RPMI8226 (cell line): ENCODE data around the gene ACTR10.
"Not testable (repeated sequence)": the region's sequence is repeated elsewhere in the genome, so short reads cannot be mapped to it uniquely, and the experiment has no call there.

Experiments
- DNase-seq: peaks from one replicate; pipeline ENCODE4 v3.0.0-alpha.2; 2015

ACTR10 gene

DNA sequence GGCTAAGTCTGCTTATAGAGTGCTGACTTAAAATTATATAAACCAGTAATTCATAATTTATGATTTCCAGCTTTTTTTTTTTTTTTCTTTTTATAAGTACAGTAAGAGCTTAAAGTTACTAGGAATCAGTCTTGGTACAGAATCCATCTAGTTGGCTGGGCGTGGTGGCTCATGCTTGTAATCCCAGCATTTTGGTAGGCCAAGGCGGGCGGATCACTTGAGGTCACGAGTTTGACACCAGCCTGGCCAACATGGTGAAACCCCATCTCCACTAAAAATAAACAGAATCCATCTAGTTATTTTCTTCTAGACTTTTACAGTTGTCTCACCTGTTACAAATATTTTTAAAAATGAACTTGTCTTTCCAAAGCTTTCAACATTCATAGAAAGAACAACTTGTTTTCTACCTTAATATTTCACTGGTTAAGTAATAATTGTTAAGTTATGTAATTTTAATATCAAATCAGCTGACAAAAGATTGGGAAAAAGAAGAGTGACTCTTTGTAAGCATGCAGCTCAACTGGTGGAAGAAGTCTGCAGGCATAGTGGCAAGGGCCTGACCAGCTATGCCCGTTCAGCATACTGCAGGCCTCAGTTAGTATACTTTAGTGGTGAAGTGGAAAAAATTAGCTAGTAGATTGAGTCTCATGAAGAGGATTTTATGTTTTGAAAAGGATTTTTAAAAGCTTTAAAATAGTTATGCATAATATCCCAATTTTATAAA lies 27.3 kb downstream of the ACTR10 start:
- DNase-seq, result no peak

DNA sequence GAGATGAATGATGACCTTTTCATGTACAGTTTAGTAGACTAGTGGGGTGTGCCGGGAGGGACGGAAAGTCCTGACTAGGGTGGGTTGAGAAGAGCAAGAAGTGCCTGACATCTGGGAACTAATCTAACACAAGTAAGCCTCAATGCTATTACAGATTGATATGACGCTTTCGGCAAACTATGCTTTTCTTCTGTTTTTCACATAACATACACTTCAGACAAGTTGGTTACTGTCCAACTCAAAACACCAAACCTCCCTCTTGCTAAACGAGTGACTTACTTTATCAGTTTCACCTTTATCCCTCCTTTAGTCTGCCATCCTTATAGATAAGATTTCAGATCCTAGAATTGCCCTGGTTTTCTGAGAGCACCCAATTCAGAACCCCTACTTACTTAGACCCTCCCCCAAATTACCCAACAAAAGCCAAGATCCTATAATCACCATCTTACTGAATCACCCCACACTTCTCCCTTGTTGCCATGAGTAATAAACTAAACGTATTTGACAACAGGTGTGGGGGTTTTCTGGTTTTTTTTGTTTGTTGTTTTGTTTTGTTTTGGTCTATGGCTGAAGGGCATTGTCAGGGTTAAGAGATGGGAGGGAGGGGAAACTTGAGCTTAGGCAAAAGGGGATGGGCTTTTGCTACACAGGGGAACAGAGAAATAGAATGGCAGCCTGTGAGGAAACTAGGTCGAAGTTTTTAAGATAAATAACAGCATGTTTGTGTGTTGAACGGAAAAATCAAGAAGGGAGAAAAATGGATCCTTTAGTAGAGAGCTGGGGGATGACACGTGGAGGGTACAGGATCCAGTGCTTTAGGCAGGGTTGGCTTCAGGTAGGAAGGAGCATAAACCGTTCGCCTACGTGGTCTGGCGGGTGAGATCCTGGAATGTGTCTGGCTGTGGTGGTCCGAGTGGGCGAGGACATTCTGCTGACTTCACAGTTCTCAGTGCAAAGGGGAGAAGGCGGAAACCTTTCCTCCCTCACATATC lies 38.6 kb downstream of the ACTR10 start:
- DNase-seq, result no peak

- DNase-seq, result peak; percentile 71
Measured at GRCh38 chr14:58239244-58240195, 39.6 kb downstream of the ACTR10 start.

- DNase-seq, result peak; percentile 50
Measured at GRCh38 chr14:58243790-58244555, 44.0 kb downstream of the ACTR10 start.

DNA sequence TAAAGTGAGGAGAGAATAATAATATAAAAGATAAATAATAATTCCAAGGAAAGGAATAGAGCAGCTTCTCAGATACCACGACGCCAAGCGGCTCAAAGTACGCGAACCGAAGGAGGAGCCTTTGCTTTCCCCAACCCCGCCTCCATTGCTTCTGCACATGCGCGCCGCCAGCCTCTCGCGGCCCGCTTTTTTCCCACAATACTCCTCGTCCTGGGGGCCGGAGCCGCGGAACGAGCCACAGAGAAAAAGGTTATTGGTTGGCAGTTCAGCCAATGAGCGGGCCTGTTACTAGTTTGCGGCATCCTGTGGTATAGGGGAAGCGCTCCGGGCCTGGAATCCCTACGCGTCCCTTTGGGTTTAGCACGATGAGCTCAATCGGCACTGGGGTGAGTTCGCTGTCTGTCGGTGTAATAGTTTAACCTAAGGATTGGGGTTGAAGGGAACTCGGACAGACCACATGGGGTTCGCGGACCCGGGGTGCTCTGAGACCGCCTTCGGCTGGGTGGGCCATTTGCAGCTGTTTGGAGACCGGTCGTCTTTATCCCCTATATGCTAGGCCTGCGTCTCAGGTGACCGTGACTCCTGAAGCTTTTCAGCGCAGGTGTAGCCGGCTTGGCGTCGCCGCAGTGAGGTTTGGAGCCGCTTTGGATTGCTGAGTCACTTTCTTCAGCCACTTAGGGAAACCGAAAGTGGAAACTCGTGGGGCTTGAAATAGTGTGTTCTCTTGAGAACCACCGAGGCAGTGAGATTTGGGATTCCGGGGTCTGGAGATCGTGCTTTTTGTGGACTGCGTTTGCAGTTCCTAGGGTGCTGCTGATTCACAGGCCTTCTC lies 44.8 kb downstream of the ACTR10 start, which contains the start of gene PSMA3:
Gene PSMA3 (plus strand): TSS at position 288 of the 832 bp plus-strand sequence. CDS start 78 bp downstream, at position 366.
- peak; percentile 96 for DNase-seq

GRCh38 chr14:58245562-58245961 lies 45.6 kb downstream of the ACTR10 start:
- no peak for DNase-seq

- no peak for DNase-seq
Measured at GRCh38 chr14:58249611-58250010, 49.7 kb downstream of the ACTR10 start.

- no peak for DNase-seq
Measured at GRCh38 chr14:58258156-58258555, 58.2 kb downstream of the ACTR10 start.

- DNase-seq, result not testable (repeated sequence)
Measured at GRCh38 chr14:58262005-58262404, 62.1 kb downstream of the ACTR10 start.

GRCh38 chr14:58265401-58265800 lies 65.5 kb downstream of the ACTR10 start:
- DNase-seq, result no peak

DNA sequence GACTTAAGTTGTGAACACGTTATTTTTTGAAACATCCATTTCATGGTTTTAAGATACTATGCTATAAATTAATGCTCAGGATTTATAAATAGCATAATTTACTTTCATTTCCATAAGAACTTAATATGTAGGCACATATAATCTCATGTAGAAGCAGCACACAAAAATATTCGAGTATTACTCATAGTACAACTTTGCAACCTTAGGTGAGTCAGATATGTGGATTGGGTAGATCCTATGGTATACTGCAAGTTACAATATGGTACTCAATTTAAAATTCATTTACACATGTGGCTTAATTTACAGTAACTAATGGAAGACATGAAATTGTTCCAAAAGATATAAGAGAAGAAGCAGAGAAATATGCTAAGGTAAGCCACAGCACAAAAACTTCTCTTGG lies 70.7 kb downstream of the ACTR10 start:
- DNase-seq, result no peak

DNA sequence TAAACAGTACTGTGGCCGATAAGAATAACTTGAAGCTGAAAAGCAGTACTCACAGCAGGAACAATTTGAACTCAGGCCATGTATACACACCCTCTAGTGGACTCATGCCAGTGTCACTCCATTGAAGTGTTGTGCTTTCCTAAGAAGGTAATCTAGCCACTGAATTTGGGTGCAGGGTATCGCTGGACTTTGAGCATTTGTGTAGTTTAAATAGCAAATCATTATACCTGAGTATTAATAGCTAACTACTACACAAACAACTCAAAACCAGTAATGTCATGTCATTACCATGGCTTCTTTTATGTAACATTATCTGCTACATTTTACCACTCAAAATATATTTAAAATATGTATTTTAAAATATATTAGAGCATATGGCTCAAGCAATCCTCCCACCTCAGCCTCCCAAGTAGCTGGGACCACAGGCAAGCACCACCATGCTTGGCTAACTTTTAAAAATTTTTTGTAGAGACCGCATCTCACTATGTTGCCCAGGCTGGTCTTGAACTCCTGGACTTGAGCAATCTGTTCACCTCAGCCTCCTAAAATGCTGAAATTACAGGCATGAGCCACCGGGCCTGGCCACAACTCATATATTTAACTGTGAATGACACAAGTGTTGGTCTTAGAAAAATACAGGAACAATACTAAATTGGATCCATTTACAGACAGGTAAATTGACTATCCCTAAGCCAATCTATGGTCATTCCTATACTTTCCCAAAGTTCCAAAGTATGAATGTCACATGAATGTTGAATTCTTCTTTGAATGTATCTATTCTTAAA lies 72.8 kb downstream of the ACTR10 start:
- peak; percentile 7 for DNase-seq

DNA sequence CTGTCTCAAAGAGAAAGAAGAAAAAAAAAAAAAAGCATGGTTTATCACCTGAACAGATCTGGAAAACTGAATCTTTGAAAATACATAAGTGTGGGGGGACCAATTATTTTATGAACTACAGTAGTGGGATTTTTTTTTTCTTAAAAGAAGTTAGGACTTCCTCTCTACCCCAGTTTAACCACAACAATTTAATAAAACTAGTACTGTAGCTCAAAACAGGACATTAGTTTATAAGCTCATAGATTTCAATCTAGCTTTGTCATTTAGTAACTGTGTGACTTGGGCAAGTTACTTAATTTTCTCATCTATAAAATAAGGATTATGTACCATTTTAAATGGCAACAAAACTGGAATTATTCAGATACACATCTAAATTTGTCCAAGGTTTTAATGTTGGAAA lies 74.9 kb downstream of the ACTR10 start:
- DNase-seq, result no peak

DNA sequence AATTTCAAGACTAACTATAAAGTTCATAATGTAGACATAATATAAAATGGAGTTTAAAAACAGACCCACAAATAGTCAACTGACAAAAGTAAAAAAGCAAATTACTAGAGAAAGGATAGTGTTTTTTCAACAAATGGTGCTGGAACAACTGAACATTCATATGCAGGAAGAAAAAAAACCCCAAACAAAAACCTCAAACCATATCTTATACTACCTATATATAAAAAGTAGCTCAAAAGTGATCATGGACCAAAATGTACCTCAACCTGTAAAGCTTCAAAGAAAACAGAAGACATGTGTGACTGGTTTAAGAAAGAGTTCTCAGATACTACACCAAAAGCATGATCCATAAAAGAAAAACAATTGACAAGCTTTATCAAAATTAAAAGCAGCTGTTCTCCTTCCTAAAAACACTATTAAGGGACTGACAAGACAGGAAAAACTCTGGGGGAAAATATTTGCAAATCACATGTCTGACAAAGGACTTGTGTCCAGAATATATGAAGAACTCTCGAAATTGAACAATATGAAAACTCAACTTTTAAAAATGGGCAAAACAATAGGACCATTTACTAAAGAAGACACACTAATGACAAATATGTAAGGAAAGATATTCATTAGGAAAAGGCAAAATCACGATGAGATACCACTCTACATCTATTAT lies 75.7 kb downstream of the ACTR10 start:
- DNase-seq, result no peak

- no peak for DNase-seq
Measured at GRCh38 chr14:58276208-58276607, 76.3 kb downstream of the ACTR10 start.

GRCh38 chr14:58278177-58278576 lies 78.2 kb downstream of the ACTR10 start:
- no peak for DNase-seq

DNA sequence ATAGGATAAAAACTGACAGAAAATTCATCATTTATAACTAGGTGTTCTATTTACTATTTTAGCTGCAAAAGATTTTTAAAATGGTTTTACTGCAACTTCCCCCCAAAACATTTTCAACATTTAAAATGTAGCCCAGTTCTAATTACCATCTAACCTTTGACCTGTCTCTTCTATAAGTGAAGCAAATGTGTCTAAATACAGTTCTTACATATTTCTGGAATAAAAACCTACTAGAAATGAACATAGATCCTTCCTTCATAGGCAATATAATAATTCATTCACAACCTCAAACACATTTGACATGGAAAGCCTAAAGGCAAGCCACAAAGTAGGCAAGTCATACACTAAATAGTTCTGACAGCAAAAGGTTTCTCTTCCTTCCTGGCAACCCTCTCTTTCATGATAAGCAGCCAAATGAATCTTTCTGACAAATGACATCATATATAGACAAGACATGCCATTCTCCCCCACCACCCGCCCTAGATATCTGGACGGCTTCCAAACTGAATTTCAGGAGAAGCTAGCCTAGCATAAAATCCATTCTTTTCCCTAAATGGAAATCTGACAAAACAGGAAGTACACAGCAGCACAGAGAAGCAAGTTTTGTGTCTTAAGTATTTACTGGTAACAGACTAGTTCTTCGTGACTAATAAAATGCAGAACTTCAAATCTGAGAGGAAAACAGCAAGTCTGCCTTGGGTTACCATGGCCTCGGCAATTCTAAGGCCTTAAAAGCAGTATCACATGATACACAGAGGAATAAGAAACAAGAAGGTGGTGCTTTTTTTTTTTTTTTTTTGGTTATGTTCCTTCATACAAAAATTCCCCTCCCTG lies 81.2 kb downstream of the ACTR10 start:
- DNase-seq, result no peak

DNA sequence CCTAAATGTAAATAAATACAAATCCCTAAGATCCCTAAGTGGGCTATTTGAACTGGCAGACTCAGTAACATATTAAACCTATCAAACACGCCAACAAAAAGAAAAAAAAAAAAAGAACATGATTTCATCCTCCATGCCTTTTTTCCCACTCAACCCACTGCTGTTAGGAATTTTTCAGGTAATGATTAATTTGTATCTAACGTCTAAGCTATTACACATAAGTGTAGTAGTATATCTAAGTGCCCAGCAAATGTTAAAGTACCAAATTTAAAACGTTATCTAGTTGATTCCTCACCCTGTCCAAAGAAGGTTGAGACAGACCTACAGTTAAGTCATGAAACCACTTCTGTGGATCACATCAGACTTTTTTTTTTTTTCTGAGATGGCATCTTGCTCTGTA lies 82.0 kb downstream of the ACTR10 start:
- DNase-seq, result no peak
